ENCODE measurements around the gene AUH. TPM values are rescaled to one million over a fixed set of nuclear protein-coding genes. Genes with fewer than 3 reads are reported as not detected.

Gene AUH
- total and polyA plus RNA-seq, 2 donors (not counting 1 experiment from before 2014, with no cell fraction given) = 5.2 to 29.1 TPM

- TF ChIP-seq EZH2 (IDR thresholded peaks at IDR 0.05; ENCODE audit: borderline replicate concordance, insufficient read depth, low read depth, low read length, poor library complexity, severe bottlenecking) = no peak
- TF ChIP-seq CTCF (IDR thresholded peaks at IDR 0.05) = no peak
- DNase-seq = no peak
- Histone ChIP-seq H3K4me1 (ENCODE audit: control insufficient read depth in 2 of 2, insufficient read depth in 2 of 2, low read length in 2 of 2) (no peaks in the 10 kb centered on the region), H3K4me3 (ENCODE audit: control extremely low read depth in 1 of 5, extremely low read depth in 1 of 5, insufficient read depth in 1 of 5, low read depth in 2 of 5, low read length in 4 of 5) (no peak overlapping the region), H3K36me3 (replicated peaks in 1 of 2; ENCODE audit: control extremely low read depth in 1 of 2, control insufficient read depth in 1 of 2, extremely low read depth in 1 of 2, insufficient read depth in 2 of 2, low read length in 1 of 2) (peaks cover 0 to 4% of the 10 kb centered on the region in 2 experiments), H3K4me2 (replicated peaks; ENCODE audit: low read depth, low read length, poor library complexity, severe bottlenecking) (no peak overlapping the region), H3K27me3 (replicated peaks in 1 of 4; ENCODE audit: control extremely low read depth in 1 of 4, control insufficient read depth in 3 of 4, insufficient read depth in 4 of 4, low read length in 3 of 4) (no peaks in the 10 kb centered on the region), H2AFZ (ENCODE audit: insufficient read depth, low read depth, low read length, poor library complexity, severe bottlenecking) (no peak overlapping the region), H3K27ac (ENCODE audit: low read length in 2 of 2) (no peak overlapping the region), H3K9me3 (ENCODE audit: control extremely low read depth in 1 of 3, control insufficient read depth in 2 of 3, insufficient read depth in 1 of 3, low read length in 2 of 3) (no peaks in the 10 kb centered on the region), H3K79me2 (ENCODE audit: control insufficient read depth, insufficient read depth, low read length) (no peaks in the 10 kb centered on the region), H4K20me1 (ENCODE audit: control insufficient read depth, insufficient read depth, low read length, poor library complexity, severe bottlenecking) (peaks cover 8% of the 10 kb centered on the region), H3K9ac (ENCODE audit: low read length) (no peak overlapping the region)
- Mint-ChIP-seq H3K27me3 (no peaks in the 10 kb centered on the region), H3K27ac (no peak overlapping the region), H3K4me3 (no peak overlapping the region), H3K4me1 (peaks cover 2% of the 10 kb centered on the region), H3K9me3 (ENCODE audit: insufficient read depth) (no peaks in the 10 kb centered on the region)
- 86% methylated on average over 8 of the region's 9 CpGs for WGBS (ENCODE audit: insufficient coverage)
- no peak for ATAC-seq (ENCODE audit: low read depth)
- POLR2A ChIA-PET = no interaction called here
- intact Hi-C loops (cut with micrococcal nuclease) = no loop called here
- CTCF ChIA-PET = no interaction called here
Observed at GRCh38 chr9:91305596-91306295, 56.0 kb downstream of the AUH start.

- DNase-seq (no peak), ATAC-seq (ENCODE audit: low read depth) (no peak)
- no peaks in the 10 kb centered on the region for H3K9me3 Mint-ChIP-seq (ENCODE audit: insufficient read depth)
- H4K20me1 ChIP-seq (ENCODE audit: control insufficient read depth, insufficient read depth, low read length, poor library complexity, severe bottlenecking) = peaks cover 8% of the 10 kb centered on the region
- H3K4me3 ChIP-seq (ENCODE audit: control extremely low read depth in 1 of 5, extremely low read depth in 1 of 5, insufficient read depth in 1 of 5, low read depth in 2 of 5, low read length in 4 of 5) = no peak overlapping the region
- no peaks in the 10 kb centered on the region for H3K27me3 ChIP-seq (replicated peaks in 1 of 4; ENCODE audit: control extremely low read depth in 1 of 4, control insufficient read depth in 3 of 4, insufficient read depth in 4 of 4, low read length in 3 of 4)
- H3K27me3 Mint-ChIP-seq = no peaks in the 10 kb centered on the region
- POLR2A ChIA-PET = no interaction called here
- TF ChIP-seq CTCF (IDR thresholded peaks at IDR 0.05) = no peak
- TF ChIP-seq EZH2 (IDR thresholded peaks at IDR 0.05; ENCODE audit: borderline replicate concordance, insufficient read depth, low read depth, low read length, poor library complexity, severe bottlenecking) = no peak
- H3K4me3 Mint-ChIP-seq = no peak overlapping the region
- H3K27ac Mint-ChIP-seq = no peak overlapping the region
- intact Hi-C loops (cut with micrococcal nuclease) = no loop called here
- H3K9me3 ChIP-seq (ENCODE audit: control extremely low read depth in 1 of 3, control insufficient read depth in 2 of 3, insufficient read depth in 1 of 3, low read length in 2 of 3) = no peaks in the 10 kb centered on the region
- CTCF ChIA-PET = no interaction called here
- H2AFZ ChIP-seq (ENCODE audit: insufficient read depth, low read depth, low read length, poor library complexity, severe bottlenecking) = no peak overlapping the region
- H3K4me1 ChIP-seq (ENCODE audit: control insufficient read depth in 2 of 2, insufficient read depth in 2 of 2, low read length in 2 of 2) = no peaks in the 10 kb centered on the region
- H3K4me2 ChIP-seq (replicated peaks; ENCODE audit: low read depth, low read length, poor library complexity, severe bottlenecking) = no peak overlapping the region
- no peaks in the 10 kb centered on the region for H3K36me3 ChIP-seq (replicated peaks in 1 of 2; ENCODE audit: control extremely low read depth in 1 of 2, control insufficient read depth in 1 of 2, extremely low read depth in 1 of 2, insufficient read depth in 2 of 2, low read length in 1 of 2)
- H3K27ac ChIP-seq (ENCODE audit: low read length in 2 of 2) = no peak overlapping the region
- WGBS (ENCODE audit: insufficient coverage) = 100% methylated on average over 1 of the region's 2 CpGs
- H3K9ac ChIP-seq (ENCODE audit: low read length) = no peak overlapping the region
- H3K4me1 Mint-ChIP-seq = peaks cover 6% of the 10 kb centered on the region
- H3K79me2 ChIP-seq (ENCODE audit: control insufficient read depth, insufficient read depth, low read length) = no peaks in the 10 kb centered on the region
Observed at GRCh38 chr9:91303741-91304415, 57.8 kb downstream of the AUH start.

Measured in B cell (primary cell).